DOHH2 (cell line): ENCODE results near the gene ADAMTS2.

Source experiments
- H3F3A ChIP-seq: fragments of 200-600 bp; sonication (generic), shearing (Covaris generic); 2 replicates; pipeline ENCODE4 v1.6.0; 2016; ENCODE audit warnings: antibody characterized with exemption, mild to moderate bottlenecking; ENCODE audit not compliant: control insufficient read depth, insufficient read depth
- H3K27ac ChIP-seq: fragments of 200-600 bp; sonication (generic); 2 replicates; pipeline ENCODE4 v1.5.1; 2014; ENCODE audit warnings: low read depth, mild to moderate bottlenecking, low read length, moderate library complexity
- H3K27me3 ChIP-seq: fragments of 200-600 bp; sonication (generic); 2 replicates; pipeline ENCODE4 v1.6.1; 2014; ENCODE audit warnings: mild to moderate bottlenecking, low read length, mixed read lengths; ENCODE audit not compliant: control insufficient read depth
- H3K36me3 ChIP-seq: fragments of 200-600 bp; sonication (generic); 2 replicates; pipeline ENCODE4 v1.6.1; 2014; ENCODE audit warnings: mild to moderate bottlenecking, low read length, moderate library complexity, mixed read lengths; ENCODE audit not compliant: control insufficient read depth
- H3K4me1 ChIP-seq: fragments of 200-600 bp; sonication (generic); 2 replicates; pipeline ENCODE4 v1.6.1; 2014; ENCODE audit warnings: mild to moderate bottlenecking, low read length, mixed read lengths; ENCODE audit not compliant: control insufficient read depth
- H3K4me2 ChIP-seq: fragments of 200-600 bp; sonication (generic); 2 replicates; pipeline ENCODE4 v1.6.0; 2014; ENCODE audit warnings: mild to moderate bottlenecking, low read length, moderate library complexity
- H3K4me3 ChIP-seq: fragments of 200-600 bp; sonication (generic); 2 replicates; pipeline ENCODE4 v1.5.1; 2014; ENCODE audit warnings: mild to moderate bottlenecking, low read length, mixed read lengths
- H3K79me2 ChIP-seq: fragments of 200-600 bp; sonication (generic); 2 replicates; pipeline ENCODE4 v1.6.1; 2014; ENCODE audit warnings: mild to moderate bottlenecking, low read length, mixed read lengths; ENCODE audit not compliant: control insufficient read depth
- H3K9me2 ChIP-seq: fragments of 200-600 bp; sonication (generic); replicated peaks from 2 replicates; pipeline ENCODE4 v1.6.1; 2014; ENCODE audit warnings: mild to moderate bottlenecking, low read length, mixed read lengths; ENCODE audit not compliant: control insufficient read depth
- H3K9me3 ChIP-seq: fragments of 200-600 bp; sonication (generic); 2 replicates; pipeline ENCODE4 v1.6.1; 2014; ENCODE audit warnings: antibody characterized with exemption, low read length, mixed read lengths; ENCODE audit not compliant: control insufficient read depth, insufficient read depth
- H4K20me1 ChIP-seq: fragments of 200-600 bp; sonication (generic); 2 replicates; pipeline ENCODE4 v1.6.0; 2014; ENCODE audit warnings: low read depth, mild to moderate bottlenecking, antibody characterized with exemption, low read length, moderate library complexity; ENCODE audit not compliant: control insufficient read depth, insufficient read depth
- CTCF ChIP-seq: fragments of 200-600 bp; sonication (generic); IDR thresholded peaks from one replicate; pipeline ENCODE4 v1.5.1; 2014; ENCODE audit warnings: antibody characterized with exemption, mild to moderate bottlenecking, low read depth, low read length; ENCODE audit not compliant: poor library complexity, severe bottlenecking
- EZH2phosphoT487 ChIP-seq: fragments of 200-600 bp; sonication (generic); IDR thresholded peaks from 2 replicates; pipeline ENCODE4 v1.6.1; 2017; ENCODE audit warnings: borderline replicate concordance, mild to moderate bottlenecking, antibody characterized with exemption, low read length, moderate library complexity, mixed read lengths

Gene ADAMTS2

GRCh38 chr5:179251276-179251969 is 93.8 kb downstream of the ADAMTS2 start:
- TF ChIP-seq CTCF (no peak), EZH2phosphoT487 (no peak)
- no peaks in the 10 kb centered on the region for H4K20me1 ChIP-seq
- H3K36me3 ChIP-seq: no peaks in the 10 kb centered on the region
- H3K27me3 ChIP-seq: peaks cover 9% of the 10 kb centered on the region; the same call in 1 of the 2 replicates
- H3K9me2 ChIP-seq: no peaks in the 10 kb centered on the region
- H3K4me2 ChIP-seq: no peak overlapping the region
- no peak overlapping the region for H3K27ac ChIP-seq
- no peaks in the 10 kb centered on the region for H3K4me1 ChIP-seq
- no peaks in the 10 kb centered on the region for H3F3A ChIP-seq
- H3K4me3 ChIP-seq: no peak overlapping the region
- H3K79me2 ChIP-seq: no peaks in the 10 kb centered on the region
- no peaks in the 10 kb centered on the region for H3K9me3 ChIP-seq

GRCh38 chr5:179250561-179251225 is 94.6 kb downstream of the ADAMTS2 start:
- Histone ChIP-seq H3K4me1 (no peaks in the 10 kb centered on the region), H3K9me3 (no peaks in the 10 kb centered on the region), H3K9me2 (no peaks in the 10 kb centered on the region), H3K79me2 (no peaks in the 10 kb centered on the region), H3K4me2 (no peak overlapping the region), H3K27ac (no peak overlapping the region), H3K4me3 (no peak overlapping the region), H3K27me3 (peaks cover 9% of the 10 kb centered on the region; the same call in 1 of the 2 replicates), H3F3A (no peaks in the 10 kb centered on the region), H3K36me3 (no peaks in the 10 kb centered on the region), H4K20me1 (no peaks in the 10 kb centered on the region)
- TF ChIP-seq CTCF (no peak), EZH2phosphoT487 (no peak)

DNA sequence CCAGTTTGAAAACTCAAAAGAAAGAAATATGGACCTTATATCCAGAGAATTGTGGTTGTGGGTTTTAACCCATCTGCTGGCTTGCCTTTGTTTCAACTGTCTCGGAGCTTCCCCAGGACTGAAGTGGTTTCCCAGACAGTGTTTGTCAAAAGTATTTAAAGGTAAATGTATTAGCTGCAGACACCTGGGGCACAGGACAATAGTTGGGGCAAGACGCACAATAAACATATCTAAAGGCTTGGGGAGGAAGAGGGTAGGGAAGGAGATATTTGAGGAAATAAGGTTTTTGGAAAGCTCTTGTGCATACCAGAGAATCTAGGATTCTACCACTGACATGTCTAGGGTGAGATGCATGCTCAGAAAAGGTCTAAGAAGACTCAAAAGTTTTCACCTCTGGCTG is 99.0 kb downstream of the ADAMTS2 start:
- Histone ChIP-seq H3K79me2 (no peaks in the 10 kb centered on the region), H3F3A (no peaks in the 10 kb centered on the region), H3K9me2 (no peaks in the 10 kb centered on the region), H3K4me1 (no peaks in the 10 kb centered on the region), H4K20me1 (no peaks in the 10 kb centered on the region), H3K36me3 (no peaks in the 10 kb centered on the region), H3K27me3 (peaks cover 9% of the 10 kb centered on the region; the same call in 1 of the 2 replicates), H3K9me3 (no peaks in the 10 kb centered on the region), H3K4me2 (no peak overlapping the region), H3K27ac (no peak overlapping the region), H3K4me3 (no peak overlapping the region)
- TF ChIP-seq CTCF: no peak
- TF ChIP-seq EZH2phosphoT487: no peak
